Heart left ventricle (tissue), 13 donors: ENCODE results near the gene C12orf42.

ENCODE experiments used
- POLR2A ChIP-seq, 2 donors: fragments of 450-650 bp; IDR thresholded peaks; one replicate each; pipeline ENCODE4 v1.6.1; 2017; ENCODE audit warnings: antibody characterized with exemption in 2 of 2, mild to moderate bottlenecking in 2 of 2, moderate library complexity in 2 of 2
- TF ChIP-seq, protein P1 (sequence below), 12 donors: fragments of 200-600 bp; sonication (generic) in 4 of 12; IDR thresholded peaks; one replicate each; pipeline versions ENCODE4 v1.5.0 to v1.8.0; 2018 to 2022; ENCODE audit warnings: antibody characterized with exemption in 12 of 12, mild to moderate bottlenecking in 5 of 12
- donor health status: ischemic (EF 13 %, LVEDD 7.1; RV severe dilation, severe dysfunction).
- donor health status: DM: no; HTN: yes; CAD: no.
- donor health status: DM: no; HTN: no; CAD: no.
- donor health status: ischemic (EF 25% LVEDD 6.9; RV normal size, moderate dysfunction).
- donor health status: ischemic (EF 25% LVEDD 5.7; RV mildly dilated, moderate dysfunction).
- donor health status: ischemic (EF 35%, LVEDD 5.7; RV mildly dilated, moderate dysfunction).
- donor health status: nonischemic (EF 11% LVEDD 7.7; RV severe dilation, severe dysfunction).
- donor health status: DM: yes; HTN: yes; CAD: no.
- donor health status: PGD.
- donor health status: ischemic (EF 29% LVEDD 5.4; RV normal size, mild dysfunction).
- donor health status: nonischemic (EF 23%, LVEDD 6.1; RV moderate dilation, normal function).

DNA sequence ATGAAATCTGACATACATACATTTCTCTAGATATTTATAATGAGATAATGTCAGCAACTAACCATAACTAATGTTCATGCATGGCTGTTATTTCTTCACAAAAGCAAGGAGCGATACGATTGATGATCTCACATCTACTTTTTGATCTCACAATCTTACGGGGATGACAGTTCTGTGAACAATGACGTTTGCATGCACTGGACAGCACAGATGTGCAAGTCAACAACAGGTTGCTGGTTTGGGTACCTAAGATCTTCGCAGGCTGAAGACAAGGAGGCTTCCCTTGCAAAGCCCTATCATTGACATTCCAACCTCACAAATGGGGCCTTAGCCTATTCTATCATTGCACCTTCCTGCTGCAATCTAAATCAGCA, 53.6 kb downstream of the C12orf42 start:
- no peak for TF ChIP-seq POLR2A (IDR thresholded peaks at IDR 0.05)
- TF ChIP-seq, protein P1, sequence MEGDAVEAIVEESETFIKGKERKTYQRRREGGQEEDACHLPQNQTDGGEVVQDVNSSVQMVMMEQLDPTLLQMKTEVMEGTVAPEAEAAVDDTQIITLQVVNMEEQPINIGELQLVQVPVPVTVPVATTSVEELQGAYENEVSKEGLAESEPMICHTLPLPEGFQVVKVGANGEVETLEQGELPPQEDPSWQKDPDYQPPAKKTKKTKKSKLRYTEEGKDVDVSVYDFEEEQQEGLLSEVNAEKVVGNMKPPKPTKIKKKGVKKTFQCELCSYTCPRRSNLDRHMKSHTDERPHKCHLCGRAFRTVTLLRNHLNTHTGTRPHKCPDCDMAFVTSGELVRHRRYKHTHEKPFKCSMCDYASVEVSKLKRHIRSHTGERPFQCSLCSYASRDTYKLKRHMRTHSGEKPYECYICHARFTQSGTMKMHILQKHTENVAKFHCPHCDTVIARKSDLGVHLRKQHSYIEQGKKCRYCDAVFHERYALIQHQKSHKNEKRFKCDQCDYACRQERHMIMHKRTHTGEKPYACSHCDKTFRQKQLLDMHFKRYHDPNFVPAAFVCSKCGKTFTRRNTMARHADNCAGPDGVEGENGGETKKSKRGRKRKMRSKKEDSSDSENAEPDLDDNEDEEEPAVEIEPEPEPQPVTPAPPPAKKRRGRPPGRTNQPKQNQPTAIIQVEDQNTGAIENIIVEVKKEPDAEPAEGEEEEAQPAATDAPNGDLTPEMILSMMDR (IDR thresholded peaks at IDR 0.05), result no peak
